GM08714 (cell line): ENCODE data around the gene RUNX1.

Experiments
- H3K4me3 ChIP-seq: fragments of 200-500 bp; sonication (Bioruptor generic); 2 replicates; pipeline ENCODE4 v1.5.1; 2014; ENCODE audit warnings: mild to moderate bottlenecking, low read length, inconsistent platforms
- ZNF274 ChIP-seq: IDR thresholded peaks from 2 replicates; pipeline ENCODE4 v1.6.1; 2012; ENCODE audit warnings: mild to moderate bottlenecking, low read depth, low read length

RUNX1 gene

GRCh38 chr21:34803782-34804370 lies 245.2 kb downstream of the RUNX1 start:
- H3K4me3 ChIP-seq = no peak overlapping the region
- no peak for TF ChIP-seq ZNF274

- TF ChIP-seq ZNF274 = no peak
- no peak overlapping the region for H3K4me3 ChIP-seq
Observed at GRCh38 chr21:34802180-34802899, 246.8 kb downstream of the RUNX1 start.

GRCh38 chr21:34801519-34802132 lies 247.5 kb downstream of the RUNX1 start:
- no peak overlapping the region for H3K4me3 ChIP-seq
- TF ChIP-seq ZNF274 = no peak

- no peak for TF ChIP-seq ZNF274
- H3K4me3 ChIP-seq = no peak overlapping the region
Observed at GRCh38 chr21:34800797-34801518, 248.1 kb downstream of the RUNX1 start.

GRCh38 chr21:34799092-34799491 lies 250.0 kb downstream of the RUNX1 start:
- no peak overlapping the region for H3K4me3 ChIP-seq
- TF ChIP-seq ZNF274 = no peak

GRCh38 chr21:34797921-34798535 lies 251.1 kb downstream of the RUNX1 start:
- H3K4me3 ChIP-seq = no peak overlapping the region
- no peak for TF ChIP-seq ZNF274

GRCh38 chr21:34797201-34797525 lies 251.9 kb downstream of the RUNX1 start:
- no peak overlapping the region for H3K4me3 ChIP-seq
- no peak for TF ChIP-seq ZNF274

- H3K4me3 ChIP-seq = no peak overlapping the region
- TF ChIP-seq ZNF274 = no peak
Observed at GRCh38 chr21:34796518-34797200, 252.4 kb downstream of the RUNX1 start.

GRCh38 chr21:34795548-34796180 lies 253.4 kb downstream of the RUNX1 start:
- H3K4me3 ChIP-seq = no peak overlapping the region
- no peak for TF ChIP-seq ZNF274

- no peak for TF ChIP-seq ZNF274
- no peak overlapping the region for H3K4me3 ChIP-seq
Observed at GRCh38 chr21:34795175-34795547, 253.9 kb downstream of the RUNX1 start.

GRCh38 chr21:34794686-34795085 lies 254.4 kb downstream of the RUNX1 start:
- TF ChIP-seq ZNF274 = no peak
- H3K4me3 ChIP-seq = no peak overlapping the region

GRCh38 chr21:34793471-34793870 lies 255.6 kb downstream of the RUNX1 start:
- H3K4me3 ChIP-seq = no peak overlapping the region
- TF ChIP-seq ZNF274 = no peak

- TF ChIP-seq ZNF274 = no peak
Observed at GRCh38 chr21:34792504-34793089, 256.5 kb downstream of the RUNX1 start.

More at GRCh38 chr21:34792504-34793089, 256.5 kb downstream of the RUNX1 start:
- H3K4me3 ChIP-seq = no peak overlapping the region
